Adrenal gland (tissue), 12 donors: ENCODE results near the gene PRR23B. TPM values are rescaled to one million over a fixed set of nuclear protein-coding genes. Genes with fewer than 3 reads are reported as not detected.

Experiments used
- DNase-seq, 7 donors: peaks; one replicate each; pipeline ENCODE4 v3.0.0-alpha.2; 2019 to 2020
- H3K27ac ChIP-seq, 5 donors: fragments of 200-600 bp; sonication (generic) in 4 of 5; 1 replicate in 3 of 5; 2 replicates in 2 of 5; pipeline versions ENCODE4 v1.5.1 to v1.8.0; 2016 to 2020; ENCODE audit warnings: mild to moderate bottlenecking in 1 of 5
- H3K27me3 ChIP-seq: fragments of 200-600 bp; 2 replicates; pipeline ENCODE4 v1.8.0; 2021
- H3K36me3 ChIP-seq, 2 donors: fragments of 200-600 bp; replicated peaks in 1 of 2; 1 replicate in 1 of 2; 2 replicates in 1 of 2; pipeline versions ENCODE4 v1.5.1 to v1.8.0; 2018 to 2022
- H3K4me1 ChIP-seq, 2 donors: fragments of 200-600 bp; replicated peaks in 1 of 2; 1 replicate in 1 of 2; 2 replicates in 1 of 2; pipeline versions ENCODE4 v1.5.1 to v1.8.0; 2018 to 2021
- H3K4me3 ChIP-seq, 4 donors: fragments of 200-600 bp; sonication (generic) in 3 of 4; one replicate each; pipeline ENCODE4 v1.5.1; 2016 to 2018
- H3K9me3 ChIP-seq, 3 donors: fragments of 200-600 bp; sonication (generic) in 1 of 3; replicated peaks in 1 of 3; 1 replicate in 2 of 3; 2 replicates in 1 of 3; pipeline versions ENCODE4 v1.5.1 to v1.8.0; 2016 to 2021
- CTCF ChIP-seq, 6 experiments: fragments of 450-650 bp in 4 of 6; fragments of 200-600 bp in 2 of 6; sonication (generic) in 1 of 6; IDR thresholded peaks; 1 replicate in 5 of 6; 2 replicates in 1 of 6; pipeline versions ENCODE4 v1.5.1 to v1.8.0; 2016 to 2021; ENCODE audit warnings: antibody characterized with exemption in 6 of 6, mild to moderate bottlenecking in 2 of 6, moderate library complexity in 1 of 6
- POLR2A ChIP-seq, 2 donors: fragments of 450-650 bp; IDR thresholded peaks; one replicate each; pipeline ENCODE4 v1.6.1; 2017; ENCODE audit warnings: antibody characterized with exemption in 2 of 2, mild to moderate bottlenecking in 2 of 2, moderate library complexity in 1 of 2
- WGBS, 4 donors: extraction: QIAGEN DNeasy Blood & Tissue Kit in 2 of 4; methylation state at CpG; one replicate each; pipeline versions ENCODE4 v1.1.5 to v1.1.7; 2013 to 2017; 5-methylcytosine and 5-hydroxymethylcytosine counted together
- intact Hi-C, 2 donors: fragments of 100-400 bp; cut with DNase I; formaldehyde crosslinking; loops; one replicate each; pipeline versions ENCODE4 v1.14.1 to v1.15.0; 2022 to 2023
- polyA plus RNA-seq, 3 donors: library from polyadenylated mRNA; stranded (reverse); fragments of 200-250 nt in 2 of 3; fragments of 350-450 nt in 1 of 3; fragmentation: Illumina TruSeq in 1 of 3; extraction: RNeasy Lipid Tissue Mini Kit (QIAGEN cat#74804) in 1 of 3; gene quantifications; one replicate each; pipeline ENCODE4 v1.2.3, GENCODE V29; 2013 to 2014
- total RNA-seq, 9 donors: library from RNA; depleted of rRNA in 4 of 9; stranded (reverse); fragments of >200 nt in 4 of 9; fragments of 120-200 nt in 1 of 9; fragmentation: NEBNext Ultra II Directional in 1 of 9; extraction: Animal tissue kit (Norgen Biotek cat#: 25700) in 1 of 9; gene quantifications; one replicate each; pipeline versions ENCODE4 v1.1.0 to v1.2.4, GENCODE V29; 2013 to 2023
- donor health status: healthy with polysubstance abuse.
- donor health status: Bipolar disorder and iron deficiency.
- donor health status: DM: yes; HTN: yes; CAD: no.
- donor health status: DM: no; HTN: no; CAD: no.
- donor health status: DM: no; HTN: no; CAD: no.
- donor health status: DM: yes; HTN: yes; CAD: no.

PRR23B gene
- total and polyA plus RNA-seq, 12 donors: not detected

- H3K4me3 ChIP-seq: no peak overlapping the region
- no peaks in the 10 kb centered on the region for H3K27me3 ChIP-seq
- H3K27ac ChIP-seq: no peak overlapping the region
- no peak for DNase-seq
- 85 to 94% (median 92%) methylated on average over 2 of the region's 2 CpGs for WGBS, 4 donors
- no peaks in the 10 kb centered on the region for H3K36me3 ChIP-seq
- intact Hi-C loops: no loop called here
- TF ChIP-seq POLR2A (IDR thresholded peaks at IDR 0.05) (no peak), CTCF (IDR thresholded peaks at IDR 0.05) (no peak)
- no peaks in the 10 kb centered on the region for H3K9me3 ChIP-seq
- no peaks in the 10 kb centered on the region for H3K4me1 ChIP-seq
Measured at GRCh38 chr3:139024968-139025367, 4.2 kb upstream of the PRR23B start.

GRCh38 chr3:139020036-139020867, 474 bp downstream of the PRR23B start:
- no peaks in the 10 kb centered on the region for H3K27me3 ChIP-seq
- intact Hi-C loops: no loop called here
- TF ChIP-seq POLR2A (IDR thresholded peaks at IDR 0.05): no peak
- TF ChIP-seq CTCF (IDR thresholded peaks at IDR 0.05): no peak
- H3K4me3 ChIP-seq: no peak overlapping the region
- no peaks in the 10 kb centered on the region for H3K9me3 ChIP-seq
- no peak overlapping the region for H3K27ac ChIP-seq
- no peaks in the 10 kb centered on the region for H3K36me3 ChIP-seq
- H3K4me1 ChIP-seq: no peaks in the 10 kb centered on the region
- 52 to 77% (median 59%) methylated on average over 26 to 81 of the region's 81 CpGs for WGBS, 4 donors
- DNase-seq: no peak

GRCh38 chr3:139016430-139017048, 4.2 kb downstream of the PRR23B start:
- H3K36me3 ChIP-seq: no peaks in the 10 kb centered on the region
- H3K4me1 ChIP-seq: no peaks in the 10 kb centered on the region
- H3K9me3 ChIP-seq: no peaks in the 10 kb centered on the region
- intact Hi-C loops: no loop called here
- H3K27ac ChIP-seq: no peak overlapping the region
- no peak for TF ChIP-seq CTCF (IDR thresholded peaks at IDR 0.05)
- TF ChIP-seq POLR2A (IDR thresholded peaks at IDR 0.05): no peak
- no peaks in the 10 kb centered on the region for H3K27me3 ChIP-seq
- no peak overlapping the region for H3K4me3 ChIP-seq
- WGBS, 4 donors: 70 to 84% (median 82%) methylated on average over 3 of the region's 3 CpGs
- no peak for DNase-seq

GRCh38 chr3:139006051-139006716, 14.5 kb downstream of the PRR23B start, which contains the start of gene PRR23A:
PRR23A (minus strand) TSS chr3:139006268; CDS start chr3:139006268, 0 bp downstream.
- Histone ChIP-seq H3K4me1 (no peaks in the 10 kb centered on the region), H3K36me3 (no peaks in the 10 kb centered on the region), H3K4me3 (no peak within 1 kb of the TSS), H3K27me3 (no peaks in the 10 kb centered on the region), H3K9me3 (no peaks in the 10 kb centered on the region), H3K27ac (no peak within 1 kb of the TSS)
- intact Hi-C loops: no loop called here
- 70 to 87% (median 74%) methylated on average over 15 to 60 of the region's 60 CpGs for WGBS, 4 donors
- no peak for DNase-seq
- TF ChIP-seq POLR2A (IDR thresholded peaks at IDR 0.05) (no peak), CTCF (IDR thresholded peaks at IDR 0.05) (no peak)
